Stimulated activated CD4-positive, alpha-beta T cell treated with anti-CD3 and anti-CD28 coated beads, Interleukin-15, amount 100 ng/mL, for 48 hours (primary cell): ENCODE measurements around the gene RTF2.

Experiments used
- DNase-seq, 2 donors: peaks; one replicate each; pipeline ENCODE4 v3.0.0-alpha.2; 2020; ENCODE audit warnings: low read depth in 2 of 2

Gene RTF2, protein sequence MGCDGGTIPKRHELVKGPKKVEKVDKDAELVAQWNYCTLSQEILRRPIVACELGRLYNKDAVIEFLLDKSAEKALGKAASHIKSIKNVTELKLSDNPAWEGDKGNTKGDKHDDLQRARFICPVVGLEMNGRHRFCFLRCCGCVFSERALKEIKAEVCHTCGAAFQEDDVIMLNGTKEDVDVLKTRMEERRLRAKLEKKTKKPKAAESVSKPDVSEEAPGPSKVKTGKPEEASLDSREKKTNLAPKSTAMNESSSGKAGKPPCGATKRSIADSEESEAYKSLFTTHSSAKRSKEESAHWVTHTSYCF

GRCh38 chr20:56468316-56469076 is at the start of gene RTF2:
TSS of gene RTF2 (plus strand) at chr20:56468627. CDS start at chr20:56468698, 71 bp downstream.
- peak; percentile 92 to 94 for DNase-seq

- DNase-seq, result no peak
These were observed 48.4 kb upstream of the RTF2 start for GRCh38 chr20:56420028-56420427.

DNA sequence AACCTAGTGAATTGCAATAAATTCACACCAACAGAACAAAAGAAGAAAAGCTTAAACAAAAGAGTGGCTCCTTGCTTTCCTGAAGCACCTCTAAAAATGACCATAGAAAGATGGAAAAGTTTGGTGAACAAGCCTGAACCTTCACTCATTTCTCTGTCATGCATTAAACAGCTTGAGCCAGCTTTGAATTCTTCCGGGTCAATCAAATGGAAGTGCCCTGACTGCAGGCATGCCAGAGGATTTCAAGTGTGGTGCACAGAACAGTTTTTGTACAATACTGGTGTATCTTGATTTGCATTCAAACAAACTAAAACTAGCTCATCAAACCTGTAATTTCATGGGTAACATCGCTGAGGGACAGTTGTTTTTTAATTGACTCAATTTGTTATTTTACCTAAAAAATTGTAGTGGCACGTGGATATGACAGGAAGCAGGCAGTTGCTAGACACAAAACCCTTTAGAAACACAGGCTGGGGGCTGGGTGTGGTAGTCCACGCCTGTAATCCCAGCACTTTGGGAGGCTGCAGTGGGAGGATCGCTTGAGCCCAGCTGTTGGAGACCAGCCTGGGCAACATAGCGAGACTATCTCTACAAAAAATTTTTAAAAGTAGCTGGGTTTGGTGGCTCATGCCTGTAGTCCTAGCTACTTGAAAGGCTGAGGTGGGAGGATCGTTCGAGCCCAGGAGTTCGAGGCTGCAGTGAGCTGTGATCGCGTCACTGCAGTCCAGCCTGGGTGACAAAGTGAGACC is 47.3 kb upstream of the RTF2 start:
- DNase-seq, result no peak

DNA sequence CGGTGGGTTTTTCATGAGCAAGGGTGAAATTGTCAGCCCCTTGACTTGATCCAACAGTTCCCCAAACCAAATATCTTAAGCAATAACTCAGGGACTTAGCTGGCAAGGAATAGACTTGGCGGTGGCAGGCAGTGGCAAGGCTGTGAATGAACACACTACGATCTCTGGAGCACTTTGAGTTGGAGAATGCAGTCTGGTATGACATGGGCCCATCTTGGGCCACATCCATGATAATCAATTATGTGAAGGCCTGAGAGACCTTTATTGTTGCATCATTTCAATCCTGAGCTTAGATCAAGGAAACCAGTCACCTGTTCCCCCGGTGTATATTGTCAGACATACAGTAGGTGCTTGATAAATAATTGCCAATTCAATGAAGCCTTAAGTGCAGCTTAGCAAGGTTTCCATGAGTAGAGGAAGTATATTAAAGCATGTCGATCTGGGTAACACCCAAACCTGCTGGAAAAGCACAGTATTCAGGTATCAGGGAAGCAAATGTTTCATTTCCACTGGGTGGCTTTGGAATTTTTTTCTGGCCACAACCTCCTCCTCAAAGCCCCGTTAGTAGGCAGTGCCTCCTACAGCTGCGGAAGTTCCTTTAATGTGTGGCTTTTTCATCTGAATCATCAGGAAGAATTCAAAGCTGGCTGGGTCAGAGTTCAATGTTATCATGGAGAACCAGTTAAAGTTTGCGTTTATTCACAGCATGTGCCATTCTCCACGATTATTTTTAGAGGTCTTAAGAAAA is 46.2 kb upstream of the RTF2 start:
- no peak for DNase-seq

GRCh38 chr20:56422824-56423189 is 45.6 kb upstream of the RTF2 start:
- DNase-seq, result no peak

DNA sequence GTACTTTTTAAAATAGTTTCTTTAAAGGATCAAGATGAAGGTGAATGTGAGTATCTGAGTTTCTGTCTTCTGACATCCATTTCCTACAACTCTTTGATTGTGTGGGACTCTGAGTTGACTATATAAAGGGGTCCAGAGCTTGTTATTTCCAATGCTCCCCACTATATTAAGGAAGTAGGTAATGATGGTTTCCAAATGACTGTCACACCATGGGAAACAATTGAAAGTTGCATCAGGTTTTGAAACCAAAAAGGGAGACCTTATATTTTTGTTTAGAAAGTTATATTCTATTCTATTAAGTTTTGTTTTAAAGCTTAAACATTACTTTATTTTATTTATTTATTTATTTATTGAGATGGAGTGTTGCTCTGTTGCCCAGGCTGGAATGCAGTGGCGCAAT is 45.2 kb upstream of the RTF2 start:
- DNase-seq, result no peak

DNA sequence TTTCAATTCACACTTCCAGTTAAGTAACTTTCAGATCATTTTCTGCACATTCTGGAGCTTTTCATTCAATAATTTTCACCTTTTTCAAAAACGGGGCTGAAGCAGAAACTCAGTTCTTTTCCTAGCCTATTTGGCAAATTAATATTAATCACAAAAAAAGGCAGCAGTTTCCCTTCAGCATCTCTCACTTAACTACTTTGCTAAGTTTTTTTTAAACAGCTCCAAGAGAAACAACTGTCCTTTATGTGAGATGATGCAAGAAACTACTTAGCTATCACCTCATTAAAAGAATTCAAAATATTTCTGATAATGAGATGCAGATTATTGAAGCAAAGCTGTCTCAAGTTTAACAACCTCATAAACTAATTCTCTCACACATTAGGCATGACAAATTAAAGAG is 44.5 kb upstream of the RTF2 start:
- no peak for DNase-seq

DNA sequence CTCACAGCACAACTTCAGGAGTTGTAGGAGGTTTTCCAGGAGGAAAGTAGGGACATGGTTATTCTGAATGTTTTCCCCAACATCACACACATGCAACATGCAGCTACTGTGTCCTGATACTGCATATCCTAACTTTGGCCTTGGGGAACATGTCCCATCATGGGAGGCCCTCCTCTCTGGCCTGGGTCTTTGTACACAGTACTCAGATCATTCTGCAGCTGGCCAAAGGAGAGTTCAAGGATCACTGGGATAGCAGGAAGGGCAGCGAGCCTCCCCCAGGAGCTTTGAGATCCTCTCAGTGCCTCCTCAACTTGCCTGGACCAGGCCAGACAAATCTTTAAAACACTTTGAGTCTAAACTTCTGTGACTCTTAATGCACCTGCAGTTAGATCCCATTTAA is 43.5 kb upstream of the RTF2 start:
- DNase-seq, result no peak

GRCh38 chr20:56426026-56426425 is 42.4 kb upstream of the RTF2 start:
- no peak for DNase-seq

DNA sequence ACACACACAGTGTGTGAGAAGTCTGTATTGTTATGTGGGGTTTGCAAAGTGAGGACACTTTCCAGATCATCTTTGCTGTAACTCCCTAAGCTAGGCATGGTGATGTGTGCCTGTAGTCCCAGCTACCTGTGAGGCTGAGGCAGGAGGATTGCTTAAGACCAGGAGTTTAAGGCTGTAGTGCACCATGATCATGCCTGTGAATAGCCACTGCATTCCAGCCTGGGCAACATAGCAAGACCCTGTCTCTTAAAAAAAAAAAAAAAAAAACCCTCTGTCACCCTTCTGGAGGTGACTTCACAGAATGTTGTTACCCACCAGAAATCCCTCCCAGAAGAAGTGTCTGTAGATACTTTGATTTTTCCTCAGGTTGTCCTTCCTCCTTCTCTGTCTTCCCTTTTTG is 41.5 kb upstream of the RTF2 start:
- DNase-seq, result no peak

- DNase-seq, result no peak
These were observed 40.6 kb upstream of the RTF2 start for GRCh38 chr20:56427797-56428196.

DNA sequence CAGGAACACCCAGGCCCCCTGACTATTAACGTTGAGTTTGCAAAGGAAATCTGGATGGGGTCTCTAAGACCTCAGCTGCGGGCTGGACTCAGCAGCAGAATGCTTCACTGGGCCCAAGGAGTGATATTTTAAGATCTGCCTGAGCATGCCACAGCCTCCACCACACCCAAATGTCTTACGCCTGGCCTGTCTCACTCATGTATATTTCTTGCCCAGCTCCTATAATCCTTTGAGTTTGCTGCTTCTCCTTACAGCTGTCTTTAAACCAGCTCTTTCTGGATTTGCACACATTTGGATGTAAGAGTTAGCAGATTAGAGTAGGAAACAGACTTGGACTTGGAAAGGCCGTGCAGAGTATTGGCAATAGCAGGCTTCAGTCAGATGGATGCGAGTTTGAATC is 40.0 kb upstream of the RTF2 start:
- DNase-seq, result no peak

DNA sequence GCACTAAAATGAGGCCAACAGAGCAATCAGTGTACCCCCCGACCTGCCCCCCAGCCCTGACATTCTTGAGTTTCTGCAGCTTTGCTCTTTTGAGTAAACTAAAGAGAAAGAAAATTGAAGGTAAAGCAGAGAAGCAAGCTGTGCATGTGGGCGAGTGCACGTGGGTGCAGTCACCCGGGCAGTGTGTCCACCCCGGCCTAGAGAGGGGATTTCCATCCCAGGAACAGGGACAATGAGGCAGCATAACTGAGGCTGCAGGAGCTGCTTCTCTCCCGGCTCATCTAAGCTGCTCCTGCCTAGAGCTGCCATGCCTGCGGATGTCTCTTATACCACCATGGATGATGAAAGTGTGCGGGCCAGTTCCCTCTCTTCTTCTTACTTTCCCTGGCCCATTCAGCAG is 39.5 kb upstream of the RTF2 start:
- DNase-seq, result no peak

- DNase-seq, result no peak
These were observed 38.9 kb upstream of the RTF2 start for GRCh38 chr20:56429502-56429901.

DNA sequence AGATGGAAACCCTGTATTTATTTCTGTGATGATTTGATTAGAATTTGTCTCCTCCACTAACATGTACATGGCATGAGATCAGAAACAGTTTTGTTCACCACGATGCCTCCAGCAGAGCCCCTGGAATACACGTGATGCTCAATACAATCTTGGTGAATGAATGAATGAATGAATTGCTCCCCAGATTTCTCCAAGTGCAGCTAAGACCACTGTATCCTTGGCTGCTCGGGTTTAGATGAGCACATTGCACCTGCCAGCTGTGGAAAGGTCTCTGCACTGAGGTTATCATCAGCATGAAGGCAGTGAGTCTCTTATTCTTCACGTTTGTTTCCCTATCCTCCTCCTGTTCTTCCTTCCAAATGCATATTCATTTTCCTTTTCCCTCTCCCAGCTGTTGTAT is 38.5 kb upstream of the RTF2 start:
- DNase-seq, result no peak

DNA sequence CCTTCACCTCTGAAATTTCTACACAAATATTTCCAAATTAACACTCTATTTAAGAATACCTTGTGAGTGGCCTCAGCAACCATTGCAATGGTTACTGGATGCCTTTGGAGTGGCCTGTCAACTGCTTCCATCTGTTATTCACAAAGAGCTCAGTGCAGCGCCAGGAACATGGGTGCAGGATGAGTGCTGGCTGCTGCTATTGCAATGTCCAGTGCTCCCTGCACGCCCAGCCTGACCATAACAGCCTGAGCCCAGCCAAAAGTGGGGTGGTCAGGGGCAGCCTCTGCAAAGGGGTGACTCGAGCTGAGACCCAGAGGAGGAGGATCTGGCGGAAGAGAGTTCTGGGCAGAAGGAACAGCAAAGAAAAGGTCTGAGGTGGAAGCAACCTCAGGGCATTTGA is 38.0 kb upstream of the RTF2 start:
- DNase-seq, result no peak

DNA sequence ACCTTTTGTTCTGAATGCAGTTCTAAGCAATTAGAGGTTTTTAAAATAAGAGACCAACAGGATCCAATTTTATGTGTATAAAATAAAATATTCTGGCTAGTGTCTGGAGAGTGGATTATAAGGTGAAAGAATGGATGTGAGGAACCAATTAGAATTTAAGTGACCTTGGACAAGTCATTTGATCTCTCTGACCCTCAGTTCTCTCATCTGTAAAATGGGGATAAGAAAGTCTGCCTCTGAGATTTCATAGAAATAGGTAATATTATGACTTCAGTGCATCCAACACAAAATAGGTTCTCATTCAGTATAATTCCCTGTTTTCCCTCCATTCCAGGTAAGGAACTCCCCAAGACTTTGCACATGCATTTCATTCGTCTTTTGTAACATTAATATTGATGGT is 37.5 kb upstream of the RTF2 start:
- no peak for DNase-seq

DNA sequence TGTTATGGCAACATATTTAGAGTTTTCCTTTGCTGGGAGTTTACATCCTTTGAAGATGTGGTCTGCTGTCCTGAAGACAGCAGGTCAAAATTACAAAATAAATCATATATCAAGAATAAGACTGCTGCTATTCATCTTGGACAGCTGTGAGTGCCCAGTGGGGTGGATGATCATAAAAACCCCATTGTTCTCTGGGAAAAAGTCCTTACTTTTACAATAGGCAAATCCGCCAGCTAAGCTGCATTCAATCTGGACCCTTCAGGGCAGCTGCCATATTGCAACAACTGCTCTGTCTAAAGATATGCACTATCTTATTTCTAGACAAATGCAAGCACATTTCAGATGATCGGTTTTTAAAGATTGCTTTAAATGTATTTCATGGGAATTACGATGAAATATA is 37.0 kb upstream of the RTF2 start:
- no peak for DNase-seq

- no peak for DNase-seq
These were observed 35.1 kb upstream of the RTF2 start for GRCh38 chr20:56433221-56433879.

DNA sequence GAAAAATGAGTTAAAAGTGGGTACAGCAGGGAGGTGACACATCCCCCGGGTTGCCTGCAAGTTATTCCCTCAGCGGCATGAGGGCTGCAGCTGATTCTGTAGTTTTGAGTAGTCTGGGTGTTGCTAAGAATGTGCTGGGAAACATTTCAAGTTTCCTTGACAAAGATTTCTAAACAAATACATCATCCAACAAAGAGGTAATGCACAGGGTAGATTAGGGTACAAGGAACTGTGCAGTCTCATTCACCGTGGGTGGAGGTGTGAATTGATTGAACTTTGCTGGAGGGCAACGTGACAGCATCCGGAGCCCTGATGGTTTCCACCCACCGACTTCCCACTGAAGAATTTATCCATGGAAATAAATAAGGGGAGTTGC is 34.6 kb upstream of the RTF2 start:
- no peak for DNase-seq

- DNase-seq, result no peak
These were observed 31.0 kb upstream of the RTF2 start for GRCh38 chr20:56437196-56437960.
